ENCODE data around the gene ST6GALNAC4. TPM values are rescaled to one million over a fixed set of nuclear protein-coding genes. Genes with fewer than 3 reads are reported as not detected.

The ST6GALNAC4 gene
- total RNA-seq, 1 experiment from 2014 or later = 38.0 TPM

- Histone ChIP-seq H3K36me3 (ENCODE audit: control insufficient read depth, insufficient read depth, low read length) (no peaks in the 10 kb centered on the region), H3K4me1 (ENCODE audit: control insufficient read depth, insufficient read depth, low read length) (peaks cover 35% of the 10 kb centered on the region), H3K27ac (ENCODE audit: low read length) (no peak overlapping the region), H3K9me3 (ENCODE audit: control insufficient read depth, insufficient read depth, low read depth, low read length) (no peaks in the 10 kb centered on the region), H3K27me3 (ENCODE audit: control insufficient read depth, insufficient read depth, low read length) (no peaks in the 10 kb centered on the region), H3K4me3 (ENCODE audit: low read depth in 2 of 2, low read length in 2 of 2) (no peak overlapping the region)
- intact Hi-C loops (cut with micrococcal nuclease; ENCODE audit: unreplicated experiment) (no loop called here), in situ Hi-C loops (cut with HindIII; ENCODE audit: low pct_unique_long_range_greater_than_20kb, low sequenced_read_pairs) (no loop called here)
- DNase-seq (ENCODE audit: low read depth, low spot score) (no peak), ATAC-seq (no peak)
- TF ChIP-seq TCF7L2 (IDR thresholded peaks at IDR 0.05; ENCODE audit: low read depth, low read length) = no peak
- no peak for TF ChIP-seq CTCF (IDR thresholded peaks at IDR 0.05)
- no peak for TF ChIP-seq POLR2AphosphoS5 (IDR thresholded peaks at IDR 0.05; ENCODE audit: low read depth, low read length)
- no peak for TF ChIP-seq SIN3A (IDR thresholded peaks at IDR 0.05; ENCODE audit: borderline replicate concordance, insufficient read depth, low read depth, low read length)
- TF ChIP-seq REST (IDR thresholded peaks at IDR 0.05; ENCODE audit: insufficient read depth in 1 of 2, low read depth in 2 of 2, low read length in 1 of 2) = no peak
- ChIA-PET POLR2A (no interaction called here), CTCF (no interaction called here)
- BruUV-seq (replicated peaks) = no TSS peak
Observed at GRCh38 chr9:127880143-127880542, 36.7 kb downstream of the ST6GALNAC4 start.

- Histone ChIP-seq H3K27ac (ENCODE audit: low read length) (peak overlapping the region; percentile 83; the same call in 1 of the 2 replicates), H3K27me3 (ENCODE audit: control insufficient read depth, insufficient read depth, low read length) (no peaks in the 10 kb centered on the region), H3K9me3 (ENCODE audit: control insufficient read depth, insufficient read depth, low read depth, low read length) (no peaks in the 10 kb centered on the region), H3K4me3 (ENCODE audit: low read depth in 2 of 2, low read length in 2 of 2) (no peak overlapping the region), H3K4me1 (ENCODE audit: control insufficient read depth, insufficient read depth, low read length) (peaks cover 32% of the 10 kb centered on the region), H3K36me3 (ENCODE audit: control insufficient read depth, insufficient read depth, low read length) (no peaks in the 10 kb centered on the region)
- ChIA-PET CTCF (no interaction called here), POLR2A (no interaction called here)
- in situ Hi-C loops (cut with HindIII; ENCODE audit: low pct_unique_long_range_greater_than_20kb, low sequenced_read_pairs) = no loop called here
- intact Hi-C loops (cut with micrococcal nuclease; ENCODE audit: unreplicated experiment) = loop anchor here (10.0 kb wide), 1 partner anchor 74 kb away; the partner anchor contains the start of gene FPGS
- no peak for ATAC-seq
- TF ChIP-seq POLR2AphosphoS5 (IDR thresholded peaks at IDR 0.05; ENCODE audit: low read depth, low read length) = no peak
- TF ChIP-seq SIN3A (IDR thresholded peaks at IDR 0.05; ENCODE audit: borderline replicate concordance, insufficient read depth, low read depth, low read length) = no peak
- TF ChIP-seq CTCF (IDR thresholded peaks at IDR 0.05) = no peak
- no peak for TF ChIP-seq REST (IDR thresholded peaks at IDR 0.05; ENCODE audit: insufficient read depth in 1 of 2, low read depth in 2 of 2, low read length in 1 of 2)
- no peak for TF ChIP-seq TCF7L2 (IDR thresholded peaks at IDR 0.05; ENCODE audit: low read depth, low read length)
- DNase-seq (ENCODE audit: low read depth, low spot score) = no peak
- BruUV-seq (replicated peaks) = no TSS peak
Observed at GRCh38 chr9:127878652-127879390, 38.0 kb downstream of the ST6GALNAC4 start.

Data from Panc1 (cell line).